Endothelial cell of umbilical vein (primary cell): ENCODE measurements around the gene KRT31. TPM values are rescaled to one million over a fixed set of nuclear protein-coding genes. Genes with fewer than 3 reads are reported as not detected.

ENCODE experiments used
- BruUV-seq: library from RNA; stranded (reverse); fragments of 400-500 nt; replicated peaks from 2 replicates; lab custom pipeline; 2021; lab: Mats Ljungman, UMichigan
- CTCF ChIA-PET: fragments of 300-600, 350-600 bp; sonication (Branson Sonifier 250); formaldehyde crosslinking; loops from one replicate; lab custom pipeline; 2021; ENCODE audit warnings: antibody characterized with exemption, inconsistent platforms; lab: Charles Lee
- POLR2A ChIA-PET: fragments of 300-600, 350-600 bp; sonication (Branson Sonifier 250); formaldehyde crosslinking; loops from one replicate; lab custom pipeline; 2021; ENCODE audit warnings: antibody characterized with exemption, inconsistent platforms; lab: Charles Lee
- DNase-seq: peaks from one replicate; pipeline ENCODE4 v3.0.0-alpha.2; 2011; ENCODE audit warnings: low read depth, low spot score
- FAIRE-seq: peaks from 2 replicates; lab custom pipeline; 2011; peaks lifted over from hg19 to GRCh38; lab: Jason Lieb, UNC
- H2AFZ ChIP-seq: 2 replicates; pipeline ENCODE4 v1.6.0; 2012; ENCODE audit warnings: low read depth, low read length, control low read depth, inconsistent platforms
- H3K27ac ChIP-seq: 2 replicates; pipeline ENCODE4 v1.5.1; 2011; ENCODE audit warnings: low read depth, mild to moderate bottlenecking, control low read depth, low read length, moderate library complexity; ENCODE audit not compliant: insufficient read depth
- H3K27me3 ChIP-seq, 2 experiments: 2 replicates each; pipeline versions ENCODE4 v1.6.0 to v1.6.1; 2011; ENCODE audit warnings: low read length in 2 of 2, mixed read lengths in 1 of 2; ENCODE audit not compliant: control insufficient read depth in 2 of 2, insufficient read depth in 2 of 2
- H3K36me3 ChIP-seq, 2 experiments: 2 replicates in 1 of 2; 3 replicates in 1 of 2; pipeline ENCODE4 v1.5.1; 2011; ENCODE audit warnings: low read length in 2 of 2, mild to moderate bottlenecking in 1 of 2, moderate library complexity in 1 of 2; ENCODE audit not compliant: control insufficient read depth in 2 of 2, insufficient read depth in 2 of 2; ENCODE audit errors: extremely low read depth in 1 of 2
- H3K4me1 ChIP-seq: 3 replicates; pipeline ENCODE4 v1.5.1; 2011; ENCODE audit warnings: mild to moderate bottlenecking, low read length; ENCODE audit not compliant: control insufficient read depth, insufficient read depth; ENCODE audit errors: extremely low read depth
- H3K4me2 ChIP-seq: 2 replicates; pipeline ENCODE4 v1.6.1; 2011; ENCODE audit warnings: low read length, control low read depth, mixed read lengths; ENCODE audit not compliant: insufficient read depth
- H3K4me3 ChIP-seq, 3 experiments: fragments of 200-600 bp in 1 of 3; sonication (generic), shearing (Covaris generic) in 1 of 3; replicated peaks in 1 of 3; 2 replicates each; pipeline ENCODE4 v1.5.1; 2011 to 2016; ENCODE audit warnings: control low read depth in 3 of 3, low read length in 3 of 3, mild to moderate bottlenecking in 2 of 3, inconsistent platforms in 1 of 3, low read depth in 1 of 3, moderate library complexity in 1 of 3; ENCODE audit not compliant: insufficient read depth in 1 of 3
- H3K79me2 ChIP-seq: 2 replicates; pipeline ENCODE4 v1.6.0; 2012; ENCODE audit warnings: low read length, inconsistent platforms; ENCODE audit not compliant: control insufficient read depth, insufficient read depth
- H3K9ac ChIP-seq: replicated peaks from 2 replicates; pipeline ENCODE3; 2011; ENCODE audit warnings: low read length, control low read depth; ENCODE audit not compliant: insufficient read depth; ENCODE audit errors: extremely low read depth
- H3K9me1 ChIP-seq: replicated peaks from 3 replicates; pipeline ENCODE4 v1.6.0; 2011; ENCODE audit warnings: mild to moderate bottlenecking, low read length; ENCODE audit not compliant: control insufficient read depth, insufficient read depth; ENCODE audit errors: extremely low read depth
- H3K9me3 ChIP-seq: replicated peaks from 2 replicates; pipeline ENCODE4 v1.5.1; 2012; ENCODE audit warnings: low read length, inconsistent platforms; ENCODE audit not compliant: control insufficient read depth, insufficient read depth
- H4K20me1 ChIP-seq: replicated peaks from 2 replicates; pipeline ENCODE3; 2011; ENCODE audit warnings: mild to moderate bottlenecking, low read length; ENCODE audit not compliant: control insufficient read depth, insufficient read depth; ENCODE audit errors: extremely low read depth
- CTCF ChIP-seq, 2 donors: IDR thresholded peaks; 1 replicate in 1 of 2; 2 replicates in 1 of 2; pipeline ENCODE4 v1.5.1; 2011; ENCODE audit warnings: low read length in 2 of 2, mild to moderate bottlenecking in 2 of 2, moderate library complexity in 2 of 2, control low read depth in 1 of 2, inconsistent platforms in 1 of 2, low read depth in 1 of 2; ENCODE audit not compliant: insufficient read depth in 1 of 2; ENCODE audit errors: extremely low read depth in 1 of 2
- EZH2 ChIP-seq: IDR thresholded peaks from 2 replicates; pipeline ENCODE4 v1.6.1; 2012; ENCODE audit warnings: borderline replicate concordance, low read depth, mild to moderate bottlenecking, moderate library complexity, low read length, inconsistent platforms; ENCODE audit not compliant: severe bottlenecking
- FOS ChIP-seq: IDR thresholded peaks from 2 replicates; pipeline ENCODE4 v1.6.1; 2011; ENCODE audit warnings: mild to moderate bottlenecking, low read length, moderate library complexity, borderline replicate concordance; ENCODE audit not compliant: insufficient read depth
- GATA2 ChIP-seq: IDR thresholded peaks from 2 replicates; pipeline ENCODE4 v1.7.0; 2011; ENCODE audit warnings: low read depth, mild to moderate bottlenecking, moderate library complexity, mixed read lengths, low read length; ENCODE audit not compliant: insufficient read length, insufficient read depth
- JUN ChIP-seq: IDR thresholded peaks from 2 replicates; pipeline ENCODE4 v1.6.1; 2011; ENCODE audit warnings: borderline replicate concordance, low read depth; ENCODE audit not compliant: insufficient read length, insufficient read depth
- MAX ChIP-seq: IDR thresholded peaks from 2 replicates; pipeline ENCODE4 v1.6.1; 2011; ENCODE audit not compliant: insufficient read depth, insufficient read length
- MYC ChIP-seq: IDR thresholded peaks from one replicate; pipeline ENCODE4 v1.6.1; 2011; ENCODE audit warnings: mild to moderate bottlenecking, low read depth, low read length
- POLR2A ChIP-seq: IDR thresholded peaks from 2 replicates; pipeline ENCODE4 v1.6.1; 2012; ENCODE audit warnings: low read depth, mild to moderate bottlenecking, control low read depth, low read length
- POLR2AphosphoS5 ChIP-seq: IDR thresholded peaks from 2 replicates; pipeline ENCODE4 v1.6.1; 2012; ENCODE audit warnings: low read depth, mild to moderate bottlenecking, control low read depth, low read length, moderate library complexity; ENCODE audit not compliant: insufficient read depth
- dilution Hi-C: fragments of 300-500 bp; cut with MboI; formaldehyde crosslinking; loops from one replicate; pipeline ENCODE4 v1.15.0; 2019; ENCODE audit warnings: low sequenced_read_pairs; ENCODE audit not compliant: extremely low pct_ligation_motif_present
- intact Hi-C: fragments of 100-400 bp; cut with micrococcal nuclease; formaldehyde crosslinking; loops from one replicate; pipeline ENCODE4 v1.10.0; 2022
- polyA plus RNA-seq, 4 experiments: library from polyadenylated mRNA; depleted of rRNA in 3 of 4; stranded (reverse) in 3 of 4; unstranded in 1 of 4; fragments of >200 nt; gene quantifications; 2 replicates each; pipeline versions ENCODE4 v1.2.1 to v1.2.3, GENCODE V29; 2011 to 2012; ENCODE audit warnings: missing spikeins in 1 of 4
- total RNA-seq: library from RNA; stranded (reverse); gene quantifications from 2 replicates; pipeline ENCODE4 v1.2.3, GENCODE V29; 2021

The KRT31 gene
- total and polyA plus RNA-seq, 2 donors (not counting 3 experiments of a cell fraction or from before 2014, with no cell fraction given): not detected

- Histone ChIP-seq H3K4me1 (no peaks in the 10 kb centered on the region), H2AFZ (no peak overlapping the region), H3K27me3 (no peaks in the 10 kb centered on the region), H3K4me2 (no peak overlapping the region), H3K4me3 (no peak overlapping the region), H3K9me1 (no peaks in the 10 kb centered on the region), H3K9ac (no peak overlapping the region), H3K9me3 (no peaks in the 10 kb centered on the region), H3K36me3 (no peaks in the 10 kb centered on the region), H3K79me2 (no peaks in the 10 kb centered on the region), H3K27ac (no peak overlapping the region), H4K20me1 (no peaks in the 10 kb centered on the region)
- DNase-seq (no peak), FAIRE-seq (no peak)
- intact Hi-C loops: no loop called here
- POLR2A ChIA-PET: no interaction called here
- dilution Hi-C loops: no loop called here
- BruUV-seq: no TSS peak
- TF ChIP-seq MYC (no peak), EZH2 (no peak), GATA2 (no peak), POLR2A (no peak), JUN (no peak), FOS (no peak), POLR2AphosphoS5 (no peak), MAX (no peak), CTCF (IDR thresholded peaks at IDR 0.05; ENCODE audit: extremely low read depth in 1 of 2, insufficient read depth in 1 of 2, low read depth in 1 of 2, low read length in 2 of 2) (no peak)
- CTCF ChIA-PET: no interaction called here
These were observed 33.5 kb downstream of the KRT31 start for GRCh38 chr17:41363881-41364280.
